ENCODE measurements around the gene RRM2.

RRM2 gene

GRCh38 chr2:10161961-10162441 lies 39.5 kb downstream of the RRM2 start:
- TF ChIP-seq CTCF (conservative IDR thresholded peaks at IDR 0.05) (no peak), ZFX (IDR thresholded peaks at IDR 0.05) (no peak)
- no peak overlapping the region for H3K27ac ChIP-seq

- TF ChIP-seq CTCF (conservative IDR thresholded peaks at IDR 0.05) (no peak), ZFX (IDR thresholded peaks at IDR 0.05) (no peak)
These were observed 40.3 kb downstream of the RRM2 start for GRCh38 chr2:10162586-10163497.

GRCh38 chr2:10163498-10164486 lies 41.3 kb downstream of the RRM2 start:
- H3K27ac ChIP-seq, result no peak overlapping the region
- TF ChIP-seq ZFX (IDR thresholded peaks at IDR 0.05) (no peak), CTCF (conservative IDR thresholded peaks at IDR 0.05) (no peak)

More at GRCh38 chr2:10162586-10163497, 40.3 kb downstream of the RRM2 start:
- H3K27ac ChIP-seq, result no peak overlapping the region

GRCh38 chr2:10164601-10165000 lies 42.1 kb downstream of the RRM2 start:
- no peak overlapping the region for H3K27ac ChIP-seq
- TF ChIP-seq ZFX (IDR thresholded peaks at IDR 0.05), result no peak
- TF ChIP-seq CTCF (conservative IDR thresholded peaks at IDR 0.05), result no peak

DNA sequence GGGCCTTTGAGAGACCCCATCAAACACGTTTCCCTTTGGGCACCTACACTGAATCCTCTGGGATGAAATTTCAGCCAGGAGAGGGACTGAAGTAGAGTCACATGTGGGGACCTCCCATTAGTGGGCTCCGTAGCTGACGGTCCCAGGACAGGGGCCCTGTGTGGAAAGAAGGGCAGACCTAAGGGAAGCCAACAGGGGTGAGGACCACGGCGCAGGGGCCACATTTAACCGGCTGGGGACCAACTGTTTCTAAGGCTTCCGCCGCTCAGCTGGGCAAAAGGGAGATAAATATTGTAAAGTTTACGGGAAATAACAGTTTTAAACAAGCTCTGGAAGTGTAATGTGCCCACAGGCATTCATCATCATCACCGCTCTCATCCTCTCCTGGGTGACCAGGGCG lies 42.7 kb downstream of the RRM2 start:
- H3K27ac ChIP-seq, result no peak overlapping the region
- no peak for TF ChIP-seq CTCF (conservative IDR thresholded peaks at IDR 0.05)
- TF ChIP-seq ZFX (IDR thresholded peaks at IDR 0.05), result no peak

GRCh38 chr2:10165861-10166675 lies 43.5 kb downstream of the RRM2 start:
- TF ChIP-seq CTCF (conservative IDR thresholded peaks at IDR 0.05), result no peak
- no peak overlapping the region for H3K27ac ChIP-seq

All from C4-2B (cell line).